Vagina (tissue), 2 donors: ENCODE results near the gene RPL27. TPM values are rescaled to one million over a fixed set of nuclear protein-coding genes. Genes with fewer than 3 reads are reported as not detected.
A peak's percentile ranks its signal among the peaks of the same experiment; 100 is the strongest.

ENCODE experiments used
- DNase-seq, 2 donors: peaks; one replicate each; pipeline ENCODE4 v3.0.0-alpha.2; 2017; ENCODE audit errors: extremely low spot score in 2 of 2
- H3K27ac ChIP-seq: fragments of 200-600 bp; sonication (generic); one replicate; pipeline ENCODE4 v1.5.1; 2019
- H3K27me3 ChIP-seq: fragments of 200-600 bp; sonication (generic); one replicate; pipeline ENCODE4 v1.5.1; 2019
- H3K36me3 ChIP-seq, 2 donors: fragments of 200-600 bp; sonication (generic); one replicate each; pipeline ENCODE4 v1.5.1; 2017 to 2019
- H3K4me1 ChIP-seq: fragments of 200-600 bp; sonication (generic); one replicate; pipeline ENCODE4 v1.5.1; 2019
- H3K4me3 ChIP-seq, 2 donors: fragments of 200-600 bp; sonication (generic); 1 replicate in 1 of 2; 2 replicates in 1 of 2; pipeline ENCODE4 v1.5.1; 2016 to 2019
- H3K9me3 ChIP-seq: fragments of 200-600 bp; sonication (generic); one replicate; pipeline ENCODE4 v1.5.1; 2019
- CTCF ChIP-seq, 3 experiments: fragments of 450-650 bp in 2 of 3; fragments of 200-600 bp in 1 of 3; sonication (generic) in 1 of 3; IDR thresholded peaks; one replicate each; pipeline ENCODE4 v1.5.1; 2017 to 2019; ENCODE audit warnings: antibody characterized with exemption in 3 of 3, mild to moderate bottlenecking in 2 of 3, moderate library complexity in 2 of 3
- POLR2A ChIP-seq, 2 donors: fragments of 450-650 bp; IDR thresholded peaks; one replicate each; pipeline ENCODE4 v1.6.1; 2017; ENCODE audit warnings: antibody characterized with exemption in 2 of 2, mild to moderate bottlenecking in 2 of 2, moderate library complexity in 2 of 2
- POLR2AphosphoS5 ChIP-seq, 2 donors: sonication (generic); formaldehyde crosslinking; IDR thresholded peaks; one replicate each; pipeline ENCODE4 v1.9.0; 2017; ENCODE audit warnings: antibody characterized with exemption in 2 of 2, mild to moderate bottlenecking in 2 of 2, low read depth in 1 of 2; ENCODE audit not compliant: insufficient read depth in 1 of 2
- intact Hi-C: fragments of 100-400 bp; cut with DNase I; formaldehyde crosslinking; loops from one replicate; pipeline ENCODE4 v1.15.1; 2023
- total RNA-seq: library from RNA; depleted of rRNA; stranded (reverse); fragments of >200 nt; gene quantifications from one replicate; pipeline ENCODE4 v1.2.3, GENCODE V29; 2016

RPL27 gene
- total RNA-seq = 1,982 TPM

- TF ChIP-seq POLR2A (IDR thresholded peaks at IDR 0.05) (peak in 1 of 2 donors; percentile 70), POLR2AphosphoS5 (IDR thresholded peaks at IDR 0.05; ENCODE audit: insufficient read depth in 1 of 2, low read depth in 1 of 2) (peak; percentile 99 to 100), CTCF (IDR thresholded peaks at IDR 0.05) (peak; percentile 67 to 95 (median 79))
- intact Hi-C loops = no loop called here
Measured at GRCh38 chr17:42997984-42998938, at the start of gene RPL27. Gene RPL27 (plus strand): TSS chr17:42998419. CDS start chr17:42998751, 332 bp downstream.

GRCh38 chr17:42950044-42950783, 48.0 kb upstream of the RPL27 start:
- H3K27me3 ChIP-seq = no peaks in the 10 kb centered on the region
- DNase-seq = no peak
- peaks cover 0 to 57% of the 10 kb centered on the region in 2 donors for H3K36me3 ChIP-seq
- H3K9me3 ChIP-seq = no peaks in the 10 kb centered on the region
- no peak overlapping the region for H3K4me3 ChIP-seq
- no peaks in the 10 kb centered on the region for H3K4me1 ChIP-seq
- no peak overlapping the region for H3K27ac ChIP-seq
- TF ChIP-seq CTCF (IDR thresholded peaks at IDR 0.05) (no peak), POLR2A (IDR thresholded peaks at IDR 0.05) (no peak), POLR2AphosphoS5 (IDR thresholded peaks at IDR 0.05; ENCODE audit: insufficient read depth in 1 of 2, low read depth in 1 of 2) (no peak)
- intact Hi-C loops = no loop called here

More at GRCh38 chr17:42997984-42998938, at the start of gene RPL27:
- Histone ChIP-seq H3K36me3 (peaks cover 0 to 26% of the 10 kb centered on the region in 2 donors), H3K4me1 (peaks cover 24% of the 10 kb centered on the region), H3K9me3 (no peaks in the 10 kb centered on the region), H3K27me3 (no peaks in the 10 kb centered on the region), H3K27ac (peak within 1 kb of the TSS; percentile 83), H3K4me3 (peak within 1 kb of the TSS; percentile 76 to 86)
- peak; percentile 98 to 100 for DNase-seq

- Histone ChIP-seq H3K27me3 (no peaks in the 10 kb centered on the region), H3K27ac (no peak overlapping the region), H3K36me3 (peaks cover 0 to 74% of the 10 kb centered on the region in 2 donors), H3K4me3 (no peak overlapping the region), H3K9me3 (no peaks in the 10 kb centered on the region), H3K4me1 (no peaks in the 10 kb centered on the region)
- TF ChIP-seq POLR2AphosphoS5 (IDR thresholded peaks at IDR 0.05; ENCODE audit: insufficient read depth in 1 of 2, low read depth in 1 of 2) (no peak), CTCF (IDR thresholded peaks at IDR 0.05) (no peak), POLR2A (IDR thresholded peaks at IDR 0.05) (no peak)
- intact Hi-C loops = no loop called here
- DNase-seq = no peak
Measured at GRCh38 chr17:42953669-42954068, 44.5 kb upstream of the RPL27 start.

GRCh38 chr17:42964161-42964932, 33.9 kb upstream of the RPL27 start, which contains the start of gene AARSD1:
Gene AARSD1 (minus strand): TSS chr17:42964454. CDS start chr17:42964440, 14 bp downstream.
- Histone ChIP-seq H3K27me3 (no peaks in the 10 kb centered on the region), H3K27ac (peak within 1 kb of the TSS; percentile 84), H3K4me3 (peak within 1 kb of the TSS; percentile 67 to 75), H3K4me1 (peaks cover 15% of the 10 kb centered on the region), H3K9me3 (no peaks in the 10 kb centered on the region), H3K36me3 (peaks cover 0 to 21% of the 10 kb centered on the region in 2 donors)
- DNase-seq = peak in 1 of 2 donors; percentile 93
- peak in 1 of 3 experiments; percentile 18 for TF ChIP-seq CTCF (IDR thresholded peaks at IDR 0.05)
- TF ChIP-seq POLR2A (IDR thresholded peaks at IDR 0.05) = peak; percentile 9 to 64
- peak; percentile 93 to 99 for TF ChIP-seq POLR2AphosphoS5 (IDR thresholded peaks at IDR 0.05; ENCODE audit: insufficient read depth in 1 of 2, low read depth in 1 of 2)
- intact Hi-C loops = no loop called here
